ENCODE results near the gene CDC42BPG.

DNA sequence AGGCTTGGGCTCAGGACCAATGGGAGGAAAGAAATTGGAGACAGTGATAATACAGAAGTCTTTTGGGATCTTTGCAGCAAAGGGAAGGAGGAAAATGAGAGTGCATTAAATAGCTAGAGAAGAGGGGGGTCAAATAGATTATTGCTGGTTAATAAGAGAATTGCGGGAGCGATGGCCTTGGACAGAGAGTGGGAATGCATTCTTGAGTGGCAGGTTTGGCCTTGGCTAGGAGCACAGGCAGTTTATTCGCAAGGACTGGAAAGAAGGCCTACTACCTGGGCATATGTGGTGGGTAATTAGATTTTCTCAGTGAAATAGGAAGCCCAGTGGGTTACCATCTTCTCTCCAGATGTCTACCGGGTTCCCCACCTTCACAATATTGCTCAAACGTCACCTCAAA lies 30.6 kb downstream of the CDC42BPG start:
- no peak for TF ChIP-seq EZH2phosphoT487 (IDR thresholded peaks at IDR 0.05; ENCODE audit: insufficient read depth, low read depth)
- TF ChIP-seq EZH2 (IDR thresholded peaks at IDR 0.05; ENCODE audit: insufficient read depth, poor library complexity, severe bottlenecking), result no peak

Measured in GM23248 (cell line).